ENCODE measurements around the gene TSPAN9. TPM values are rescaled to one million over a fixed set of nuclear protein-coding genes. Genes with fewer than 3 reads are reported as not detected.

TSPAN9 gene
- total RNA-seq, 1 experiment from 2014 or later, result 7.7 TPM

DNA sequence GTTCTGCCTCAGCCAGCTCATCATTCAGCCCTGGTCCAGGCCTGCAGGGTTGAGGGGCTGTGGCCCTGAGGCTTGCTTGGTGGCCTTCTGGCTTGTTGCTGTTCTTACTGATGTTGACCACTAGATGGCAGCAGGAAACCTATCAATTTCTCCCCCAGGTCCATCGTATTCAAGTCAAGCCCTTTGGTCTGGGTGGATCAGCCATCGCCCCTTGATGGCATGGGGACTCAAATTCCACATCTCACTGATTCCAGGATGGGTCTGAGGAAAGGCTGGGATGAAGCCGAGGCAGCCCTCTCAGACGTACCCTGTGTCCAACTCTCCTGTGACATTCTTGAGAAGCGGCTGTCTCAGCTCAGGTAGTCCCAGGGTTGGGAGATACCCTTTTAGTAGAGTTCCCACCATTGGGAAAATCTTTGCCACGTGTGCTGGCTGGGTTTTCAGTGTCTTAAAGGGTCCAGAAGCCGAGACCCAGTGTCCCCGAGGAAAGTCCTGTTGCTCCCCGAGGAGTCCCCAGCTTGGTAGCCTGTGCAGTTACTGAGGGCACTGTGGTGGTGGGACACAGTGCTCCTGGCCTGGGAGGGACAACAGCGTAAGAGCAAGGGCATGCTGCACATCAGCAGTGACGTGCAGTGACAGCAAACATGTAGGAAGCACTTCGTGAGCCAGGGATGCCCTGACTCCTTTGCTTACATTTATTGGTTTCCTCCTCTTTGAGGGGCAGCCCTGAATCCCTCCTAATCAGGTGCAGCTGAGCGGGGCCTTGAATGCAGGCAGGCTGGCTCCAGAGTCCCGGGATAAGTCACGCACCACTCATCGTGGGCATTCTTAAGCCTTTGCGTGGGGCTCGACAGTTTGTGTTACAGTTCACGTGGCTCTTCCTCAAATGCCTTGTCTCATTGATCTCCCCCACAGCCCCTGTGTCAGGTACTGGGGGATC, 58.6 kb downstream of the TSPAN9 start:
- Histone ChIP-seq H3K4me1 (ENCODE audit: control insufficient read depth, insufficient read depth, low read length) (no peaks in the 10 kb centered on the region), H3K36me3 (ENCODE audit: control insufficient read depth, insufficient read depth, low read length) (no peaks in the 10 kb centered on the region), H3K9me3 (ENCODE audit: control insufficient read depth, insufficient read depth, low read depth, low read length) (no peaks in the 10 kb centered on the region), H3K4me3 (ENCODE audit: low read depth in 2 of 2, low read length in 2 of 2) (no peak overlapping the region), H3K27me3 (ENCODE audit: control insufficient read depth, insufficient read depth, low read length) (no peaks in the 10 kb centered on the region), H3K27ac (ENCODE audit: low read length) (no peak overlapping the region)
- ChIA-PET POLR2A (no interaction called here), CTCF (interaction anchor here (0.5 to 0.9 kb wide), 2 partner anchors 72 to 140 kb away, joined by 3 read pairs; no protein-coding TSS in a partner anchor)
- no peak for TF ChIP-seq POLR2AphosphoS5 (IDR thresholded peaks at IDR 0.05; ENCODE audit: low read depth, low read length)
- TF ChIP-seq, protein P1, sequence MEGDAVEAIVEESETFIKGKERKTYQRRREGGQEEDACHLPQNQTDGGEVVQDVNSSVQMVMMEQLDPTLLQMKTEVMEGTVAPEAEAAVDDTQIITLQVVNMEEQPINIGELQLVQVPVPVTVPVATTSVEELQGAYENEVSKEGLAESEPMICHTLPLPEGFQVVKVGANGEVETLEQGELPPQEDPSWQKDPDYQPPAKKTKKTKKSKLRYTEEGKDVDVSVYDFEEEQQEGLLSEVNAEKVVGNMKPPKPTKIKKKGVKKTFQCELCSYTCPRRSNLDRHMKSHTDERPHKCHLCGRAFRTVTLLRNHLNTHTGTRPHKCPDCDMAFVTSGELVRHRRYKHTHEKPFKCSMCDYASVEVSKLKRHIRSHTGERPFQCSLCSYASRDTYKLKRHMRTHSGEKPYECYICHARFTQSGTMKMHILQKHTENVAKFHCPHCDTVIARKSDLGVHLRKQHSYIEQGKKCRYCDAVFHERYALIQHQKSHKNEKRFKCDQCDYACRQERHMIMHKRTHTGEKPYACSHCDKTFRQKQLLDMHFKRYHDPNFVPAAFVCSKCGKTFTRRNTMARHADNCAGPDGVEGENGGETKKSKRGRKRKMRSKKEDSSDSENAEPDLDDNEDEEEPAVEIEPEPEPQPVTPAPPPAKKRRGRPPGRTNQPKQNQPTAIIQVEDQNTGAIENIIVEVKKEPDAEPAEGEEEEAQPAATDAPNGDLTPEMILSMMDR (IDR thresholded peaks at IDR 0.05), result peak; percentile 75
- DNase-seq (ENCODE audit: low read depth, low spot score) (peak; percentile 46), ATAC-seq (peak; percentile 89)
- BruUV-seq (replicated peaks), result no TSS peak
- intact Hi-C loops (cut with micrococcal nuclease; ENCODE audit: unreplicated experiment), result loop anchor here (1.0 kb wide), 1 partner anchor 140 kb away; no protein-coding TSS in a partner anchor
- in situ Hi-C loops (cut with HindIII; ENCODE audit: low pct_unique_long_range_greater_than_20kb, low sequenced_read_pairs), result no loop called here

DNA sequence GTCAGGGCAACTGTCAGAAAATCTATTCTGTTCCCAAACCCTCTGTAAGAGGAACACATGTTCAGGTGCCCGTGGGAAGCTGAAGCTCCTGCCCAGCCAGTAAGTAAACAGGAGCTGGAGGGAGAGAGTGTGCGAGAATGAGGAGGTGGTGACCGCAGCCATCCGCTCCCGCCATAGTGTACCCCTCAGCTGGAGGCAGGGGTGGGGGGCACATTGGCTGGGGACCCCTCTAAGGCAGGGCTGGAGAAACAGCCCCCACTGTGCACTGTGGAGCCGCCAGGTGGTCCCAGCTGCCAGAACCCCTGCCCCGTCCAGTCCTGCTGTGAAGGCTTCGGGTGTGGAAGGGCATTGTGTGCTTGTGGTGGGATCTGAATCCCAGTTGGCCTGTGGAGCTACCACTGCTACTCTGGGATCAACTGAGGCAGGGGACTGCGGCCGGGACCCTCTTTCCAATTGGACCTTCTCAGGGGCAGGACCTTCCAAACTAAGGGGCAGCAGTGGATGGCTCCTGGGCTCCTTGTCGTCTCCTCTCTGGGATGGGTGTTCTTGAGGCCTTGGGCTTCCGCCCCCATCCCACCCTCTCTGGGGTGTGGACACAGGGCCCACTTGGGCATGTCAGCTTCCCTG, 59.6 kb downstream of the TSPAN9 start:
- Histone ChIP-seq H3K4me1 (ENCODE audit: control insufficient read depth, insufficient read depth, low read length) (no peaks in the 10 kb centered on the region), H3K27me3 (ENCODE audit: control insufficient read depth, insufficient read depth, low read length) (no peaks in the 10 kb centered on the region), H3K9me3 (ENCODE audit: control insufficient read depth, insufficient read depth, low read depth, low read length) (no peaks in the 10 kb centered on the region), H3K36me3 (ENCODE audit: control insufficient read depth, insufficient read depth, low read length) (no peaks in the 10 kb centered on the region), H3K4me3 (ENCODE audit: low read depth in 2 of 2, low read length in 2 of 2) (no peak overlapping the region), H3K27ac (ENCODE audit: low read length) (no peak overlapping the region)
- ATAC-seq (no peak), DNase-seq (ENCODE audit: low read depth, low spot score) (no peak)
- BruUV-seq (replicated peaks), result no TSS peak
- intact Hi-C loops (cut with micrococcal nuclease; ENCODE audit: unreplicated experiment) (no loop called here), in situ Hi-C loops (cut with HindIII; ENCODE audit: low pct_unique_long_range_greater_than_20kb, low sequenced_read_pairs) (no loop called here)
- CTCF ChIA-PET, result no interaction called here
- TF ChIP-seq, protein P2, sequence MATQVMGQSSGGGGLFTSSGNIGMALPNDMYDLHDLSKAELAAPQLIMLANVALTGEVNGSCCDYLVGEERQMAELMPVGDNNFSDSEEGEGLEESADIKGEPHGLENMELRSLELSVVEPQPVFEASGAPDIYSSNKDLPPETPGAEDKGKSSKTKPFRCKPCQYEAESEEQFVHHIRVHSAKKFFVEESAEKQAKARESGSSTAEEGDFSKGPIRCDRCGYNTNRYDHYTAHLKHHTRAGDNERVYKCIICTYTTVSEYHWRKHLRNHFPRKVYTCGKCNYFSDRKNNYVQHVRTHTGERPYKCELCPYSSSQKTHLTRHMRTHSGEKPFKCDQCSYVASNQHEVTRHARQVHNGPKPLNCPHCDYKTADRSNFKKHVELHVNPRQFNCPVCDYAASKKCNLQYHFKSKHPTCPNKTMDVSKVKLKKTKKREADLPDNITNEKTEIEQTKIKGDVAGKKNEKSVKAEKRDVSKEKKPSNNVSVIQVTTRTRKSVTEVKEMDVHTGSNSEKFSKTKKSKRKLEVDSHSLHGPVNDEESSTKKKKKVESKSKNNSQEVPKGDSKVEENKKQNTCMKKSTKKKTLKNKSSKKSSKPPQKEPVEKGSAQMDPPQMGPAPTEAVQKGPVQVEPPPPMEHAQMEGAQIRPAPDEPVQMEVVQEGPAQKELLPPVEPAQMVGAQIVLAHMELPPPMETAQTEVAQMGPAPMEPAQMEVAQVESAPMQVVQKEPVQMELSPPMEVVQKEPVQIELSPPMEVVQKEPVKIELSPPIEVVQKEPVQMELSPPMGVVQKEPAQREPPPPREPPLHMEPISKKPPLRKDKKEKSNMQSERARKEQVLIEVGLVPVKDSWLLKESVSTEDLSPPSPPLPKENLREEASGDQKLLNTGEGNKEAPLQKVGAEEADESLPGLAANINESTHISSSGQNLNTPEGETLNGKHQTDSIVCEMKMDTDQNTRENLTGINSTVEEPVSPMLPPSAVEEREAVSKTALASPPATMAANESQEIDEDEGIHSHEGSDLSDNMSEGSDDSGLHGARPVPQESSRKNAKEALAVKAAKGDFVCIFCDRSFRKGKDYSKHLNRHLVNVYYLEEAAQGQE (IDR thresholded peaks at IDR 0.05; ENCODE audit: insufficient read depth in 1 of 2, low read depth in 2 of 2, low read length in 1 of 2), result no peak
- no peak for TF ChIP-seq SIN3A (IDR thresholded peaks at IDR 0.05; ENCODE audit: borderline replicate concordance, insufficient read depth, low read depth, low read length)
- POLR2A ChIA-PET, result no interaction called here

DNA sequence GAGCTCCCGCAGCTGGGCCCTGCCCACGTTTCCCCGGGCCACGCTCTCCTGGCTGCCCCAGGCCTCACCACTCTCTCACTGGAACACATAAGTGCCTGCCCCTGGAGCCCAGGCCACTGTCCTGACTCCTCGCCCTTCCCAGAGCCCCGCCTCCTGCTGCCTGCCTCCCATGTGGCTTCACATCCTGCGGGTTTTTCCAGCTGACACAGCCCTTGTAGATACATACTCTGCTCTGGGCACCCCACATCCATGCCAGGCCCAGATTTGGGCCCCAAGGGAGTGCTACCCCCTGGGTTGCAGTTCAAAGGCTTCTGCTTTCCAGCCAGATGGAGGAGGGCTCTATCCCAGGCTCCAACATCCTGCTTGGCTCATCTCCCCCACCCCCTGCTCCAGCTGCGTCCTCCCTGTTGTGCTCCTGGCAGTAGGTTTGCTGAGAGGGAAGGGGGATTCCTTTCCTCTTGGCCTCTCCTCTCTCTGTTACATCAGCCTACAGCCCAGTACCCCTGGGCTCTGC, 60.1 kb downstream of the TSPAN9 start:
- peak; percentile 62; the same call in 1 of the 2 replicates for ATAC-seq
- no peaks in the 10 kb centered on the region for H3K36me3 ChIP-seq (ENCODE audit: control insufficient read depth, insufficient read depth, low read length)
- no peak overlapping the region for H3K4me3 ChIP-seq (ENCODE audit: low read depth in 2 of 2, low read length in 2 of 2)
- H3K27me3 ChIP-seq (ENCODE audit: control insufficient read depth, insufficient read depth, low read length), result no peaks in the 10 kb centered on the region
- no peak for DNase-seq (ENCODE audit: low read depth, low spot score)
- TF ChIP-seq SIN3A (IDR thresholded peaks at IDR 0.05; ENCODE audit: borderline replicate concordance, insufficient read depth, low read depth, low read length), result no peak
- TF ChIP-seq, protein P1 (IDR thresholded peaks at IDR 0.05), result no peak
- no peak for TF ChIP-seq POLR2AphosphoS5 (IDR thresholded peaks at IDR 0.05; ENCODE audit: low read depth, low read length)
- TF ChIP-seq, protein P2 (IDR thresholded peaks at IDR 0.05; ENCODE audit: insufficient read depth in 1 of 2, low read depth in 2 of 2, low read length in 1 of 2), result no peak
- no peak for TF ChIP-seq TCF7L2 (IDR thresholded peaks at IDR 0.05; ENCODE audit: low read depth, low read length)
- ChIA-PET CTCF (no interaction called here), POLR2A (no interaction called here)
- no TSS peak for BruUV-seq (replicated peaks)
- no peaks in the 10 kb centered on the region for H3K9me3 ChIP-seq (ENCODE audit: control insufficient read depth, insufficient read depth, low read depth, low read length)
- in situ Hi-C loops (cut with HindIII; ENCODE audit: low pct_unique_long_range_greater_than_20kb, low sequenced_read_pairs) (no loop called here), intact Hi-C loops (cut with micrococcal nuclease; ENCODE audit: unreplicated experiment) (no loop called here)
- H3K4me1 ChIP-seq (ENCODE audit: control insufficient read depth, insufficient read depth, low read length), result no peaks in the 10 kb centered on the region
- H3K27ac ChIP-seq (ENCODE audit: low read length), result no peak overlapping the region
